ENCODE data around the gene WDR18. TPM values are rescaled to one million over a fixed set of nuclear protein-coding genes. Genes with fewer than 3 reads are reported as not detected.

WDR18 gene
- total RNA-seq: 10 to 100 TPM; 45.1 to 54.3 TPM

GRCh38 chr19:984165-984967, at the start of gene WDR18:
Gene WDR18, plus strand, starts transcription at chr19:984345. Its CDS starts 9 bp downstream, at chr19:984354.
- Mint-ChIP-seq H3K9me3 (no peaks in the 10 kb centered on the region), H3K4me3 (peak within 1 kb of the TSS; percentile 94), H3K36me3 (peaks cover 2% of the 10 kb centered on the region), H3K27ac (peak within 1 kb of the TSS; percentile 90), H3K4me1 (peaks cover 8% of the 10 kb centered on the region), H3K27me3 (no peaks in the 10 kb centered on the region)
- POLR2A ChIA-PET: interaction anchor here (0.6 to 2.0 kb wide), 25 partner anchors 10 to 1101 kb away, joined by 3 to 13 read pairs (median 5); partner anchors contain the start of genes CFD, GPX4 and RNU6-2
- DNase-seq (peak; percentile 92), ATAC-seq (ENCODE audit: low read depth) (peak; percentile 86)

- ATAC-seq (ENCODE audit: low read depth) (no peak), DNase-seq (no peak)
- Mint-ChIP-seq H3K9me3 (no peaks in the 10 kb centered on the region), H3K4me3 (no peak overlapping the region), H3K27ac (no peak overlapping the region), H3K36me3 (peaks cover 25% of the 10 kb centered on the region), H3K27me3 (peaks cover 10% of the 10 kb centered on the region), H3K4me1 (peaks cover 21% of the 10 kb centered on the region)
- POLR2A ChIA-PET: no interaction called here
Observed at GRCh38 chr19:934865-935479, 49.2 kb upstream of the WDR18 start.

- DNase-seq: no peak
- peaks cover 21% of the 10 kb centered on the region for H3K36me3 Mint-ChIP-seq
- H3K9me3 Mint-ChIP-seq: no peaks in the 10 kb centered on the region
- H3K4me3 Mint-ChIP-seq: no peak overlapping the region
- H3K27ac Mint-ChIP-seq: no peak overlapping the region
- peaks cover 14% of the 10 kb centered on the region for H3K27me3 Mint-ChIP-seq
- peaks cover 26% of the 10 kb centered on the region for H3K4me1 Mint-ChIP-seq
- POLR2A ChIA-PET: no interaction called here
- ATAC-seq (ENCODE audit: low read depth): no peak
Observed at GRCh38 chr19:936175-936546, 48.0 kb upstream of the WDR18 start.

DNA sequence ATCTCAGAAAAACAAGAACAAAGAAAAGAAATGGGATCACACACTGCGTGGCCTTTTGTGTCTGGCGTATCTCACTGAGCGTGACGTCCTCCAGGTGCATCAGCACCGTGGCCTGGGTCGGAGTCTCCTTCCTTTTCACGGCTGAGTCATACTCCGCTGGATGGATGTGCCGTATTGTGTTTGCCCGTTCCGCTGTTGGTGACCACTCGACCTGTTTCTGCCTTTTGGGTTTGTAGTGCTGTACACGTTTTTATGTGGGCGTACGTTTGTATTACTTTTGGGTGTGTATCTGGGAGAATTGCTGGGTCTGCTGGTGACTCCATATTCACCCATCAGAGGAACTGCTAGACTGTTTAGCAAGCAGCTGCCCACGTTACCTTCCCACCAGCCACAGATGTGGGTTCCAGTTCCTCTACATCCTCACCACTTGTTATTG, 46.9 kb upstream of the WDR18 start:
- peaks cover 25% of the 10 kb centered on the region for H3K36me3 Mint-ChIP-seq
- peak; percentile 68 for DNase-seq
- peak; percentile 63 for ATAC-seq (ENCODE audit: low read depth)
- H3K4me3 Mint-ChIP-seq: peak overlapping the region; percentile 73
- H3K27ac Mint-ChIP-seq: peak overlapping the region; percentile 68
- peaks cover 28% of the 10 kb centered on the region for H3K4me1 Mint-ChIP-seq
- peaks cover 20% of the 10 kb centered on the region for H3K27me3 Mint-ChIP-seq
- no peaks in the 10 kb centered on the region for H3K9me3 Mint-ChIP-seq
- POLR2A ChIA-PET: interaction anchor here (0.7 to 1.4 kb wide), 3 partner anchors 10 to 193 kb away, joined by 3 to 6 read pairs (median 3); no protein-coding TSS in a partner anchor

DNA sequence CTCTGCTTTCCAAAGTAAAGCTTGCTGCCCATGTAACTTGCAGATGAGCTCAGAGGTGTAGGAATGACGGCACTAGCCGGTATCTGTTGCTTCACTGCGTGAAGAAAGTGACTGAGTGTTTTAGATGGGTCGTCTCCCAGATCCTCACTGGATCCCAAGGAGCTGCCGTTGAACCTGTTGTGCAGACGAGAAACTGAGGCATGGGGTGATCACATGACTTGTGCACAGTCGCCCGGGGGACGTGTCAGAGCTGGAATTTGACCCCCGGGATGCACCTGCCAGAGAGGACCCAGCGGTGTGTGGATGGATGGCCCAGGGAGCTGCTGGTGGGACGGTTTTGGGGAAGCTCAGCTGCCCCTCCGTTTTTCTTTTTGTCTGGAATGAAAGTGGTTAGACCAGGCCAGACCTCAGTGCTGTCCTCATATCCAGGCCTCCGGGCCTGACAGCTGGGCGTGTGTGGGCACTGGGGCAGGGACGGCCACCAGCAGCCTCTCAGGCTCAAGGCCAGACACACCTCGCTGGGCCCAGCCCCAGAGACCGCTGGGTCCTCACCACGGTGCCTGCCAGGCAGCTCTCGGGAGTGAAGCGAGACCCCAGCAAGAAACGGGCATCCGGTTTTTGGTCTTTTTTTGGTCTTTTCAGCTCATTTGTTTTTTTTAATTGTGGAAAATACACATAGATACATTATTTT, 45.8 kb upstream of the WDR18 start:
- H3K9me3 Mint-ChIP-seq: no peaks in the 10 kb centered on the region
- POLR2A ChIA-PET: interaction anchor here (1.0 to 1.4 kb wide), 3 partner anchors 13 to 192 kb away, joined by 3 to 6 read pairs (median 3); no protein-coding TSS in a partner anchor
- ATAC-seq (ENCODE audit: low read depth) (no peak), DNase-seq (no peak)
- peaks cover 23% of the 10 kb centered on the region for H3K4me1 Mint-ChIP-seq
- peaks cover 25% of the 10 kb centered on the region for H3K36me3 Mint-ChIP-seq
- no peak overlapping the region for H3K27ac Mint-ChIP-seq
- peaks cover 20% of the 10 kb centered on the region for H3K27me3 Mint-ChIP-seq
- H3K4me3 Mint-ChIP-seq: no peak overlapping the region

GRCh38 chr19:939439-939838, 44.7 kb upstream of the WDR18 start:
- no peak overlapping the region for H3K4me3 Mint-ChIP-seq
- no peak for ATAC-seq (ENCODE audit: low read depth)

DNA sequence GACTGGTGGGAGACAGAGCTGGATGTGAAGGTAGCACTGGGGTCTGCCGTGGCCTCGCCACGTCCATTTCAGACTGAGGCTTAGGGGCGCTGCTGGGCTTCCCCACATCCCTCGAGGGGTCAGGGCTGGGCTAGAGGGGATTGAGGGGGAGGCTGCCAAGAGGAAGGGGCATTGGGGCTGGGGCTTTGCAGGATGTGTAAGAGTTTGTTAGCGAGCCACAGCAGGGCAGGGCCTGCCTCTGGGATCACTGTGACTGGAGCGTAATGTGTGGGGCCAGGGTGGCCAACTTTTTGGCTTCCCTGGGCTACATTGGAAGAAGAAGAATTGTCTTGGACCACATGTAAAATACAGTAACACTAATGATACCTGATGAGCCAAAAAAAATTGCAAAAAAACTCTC, 44.2 kb upstream of the WDR18 start:
- H3K27me3 Mint-ChIP-seq: peaks cover 20% of the 10 kb centered on the region
- no peak overlapping the region for H3K27ac Mint-ChIP-seq

More at GRCh38 chr19:939439-939838, 44.7 kb upstream of the WDR18 start:
- DNase-seq: no peak
- H3K4me1 Mint-ChIP-seq: peaks cover 23% of the 10 kb centered on the region
- H3K9me3 Mint-ChIP-seq: no peaks in the 10 kb centered on the region
- peaks cover 25% of the 10 kb centered on the region for H3K36me3 Mint-ChIP-seq
- POLR2A ChIA-PET: interaction anchor here (1.1 kb wide), 1 partner anchor 143 kb away, joined by 3 read pairs; no protein-coding TSS in a partner anchor
- peaks cover 20% of the 10 kb centered on the region for H3K27me3 Mint-ChIP-seq
- no peak overlapping the region for H3K27ac Mint-ChIP-seq

DNA sequence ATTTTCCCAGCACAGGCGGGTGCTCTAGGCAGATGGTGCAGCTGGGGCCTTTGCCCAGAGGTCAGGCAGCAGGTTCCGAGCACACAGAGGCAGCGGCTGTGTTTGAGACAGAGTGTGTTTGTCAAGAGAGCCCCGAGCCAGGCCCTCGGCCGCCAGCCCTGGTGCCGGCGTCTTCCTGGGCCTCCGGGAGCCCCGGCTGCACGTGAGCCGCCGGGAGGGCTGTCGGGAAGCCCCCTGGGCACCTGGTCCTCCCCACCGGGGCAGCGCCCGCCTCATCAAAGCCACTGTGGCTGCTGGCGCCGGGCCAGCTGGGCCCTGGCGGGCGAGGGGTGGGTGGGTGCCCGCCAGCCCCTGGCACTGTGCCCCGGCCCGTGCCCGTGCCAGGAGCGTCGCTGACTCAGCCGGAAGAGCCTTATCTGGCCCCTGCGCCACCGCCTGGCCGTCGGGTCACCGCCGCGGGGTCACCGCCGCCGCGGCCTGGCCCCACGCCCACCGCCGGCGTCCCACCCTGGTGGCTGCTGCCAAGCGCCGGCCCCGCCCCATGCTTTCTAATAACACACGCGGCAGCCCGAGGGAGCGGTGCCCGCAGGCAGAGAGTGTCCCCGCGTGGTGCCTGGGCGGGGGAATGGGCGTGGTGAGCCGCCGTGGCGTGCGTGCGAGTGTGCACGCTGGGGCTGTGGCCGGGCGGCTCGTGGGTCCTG, 43.4 kb upstream of the WDR18 start:
- ATAC-seq (ENCODE audit: low read depth) (peak; percentile 31), DNase-seq (peak; percentile 64)
- Mint-ChIP-seq H3K27me3 (peaks cover 17% of the 10 kb centered on the region), H3K9me3 (no peaks in the 10 kb centered on the region), H3K36me3 (peaks cover 25% of the 10 kb centered on the region), H3K4me3 (peak overlapping the region; percentile 61), H3K27ac (peak overlapping the region; percentile 42), H3K4me1 (peaks cover 23% of the 10 kb centered on the region)
- POLR2A ChIA-PET: interaction anchor here (1.5 kb wide), 1 partner anchor 43 kb away, joined by 3 read pairs; the partner anchor contains the start of gene WDR18

More for the DNA sequence above, 44.2 kb upstream of the WDR18 start:
- Mint-ChIP-seq H3K4me3 (peak overlapping the region; percentile 61), H3K9me3 (no peaks in the 10 kb centered on the region), H3K36me3 (peaks cover 25% of the 10 kb centered on the region), H3K4me1 (peaks cover 23% of the 10 kb centered on the region)
- DNase-seq (no peak), ATAC-seq (ENCODE audit: low read depth) (no peak)
- POLR2A ChIA-PET: no interaction called here

GRCh38 chr19:941292-942132, 42.6 kb upstream of the WDR18 start:
- Mint-ChIP-seq H3K36me3 (peaks cover 25% of the 10 kb centered on the region), H3K9me3 (no peaks in the 10 kb centered on the region), H3K27ac (no peak overlapping the region), H3K27me3 (peaks cover 17% of the 10 kb centered on the region), H3K4me3 (peak overlapping the region; percentile 60), H3K4me1 (peaks cover 23% of the 10 kb centered on the region)
- ATAC-seq (ENCODE audit: low read depth) (no peak), DNase-seq (no peak)
- POLR2A ChIA-PET: interaction anchor here (1.5 kb wide), 1 partner anchor 42 kb away, joined by 3 read pairs; the partner anchor contains the start of gene WDR18

DNA sequence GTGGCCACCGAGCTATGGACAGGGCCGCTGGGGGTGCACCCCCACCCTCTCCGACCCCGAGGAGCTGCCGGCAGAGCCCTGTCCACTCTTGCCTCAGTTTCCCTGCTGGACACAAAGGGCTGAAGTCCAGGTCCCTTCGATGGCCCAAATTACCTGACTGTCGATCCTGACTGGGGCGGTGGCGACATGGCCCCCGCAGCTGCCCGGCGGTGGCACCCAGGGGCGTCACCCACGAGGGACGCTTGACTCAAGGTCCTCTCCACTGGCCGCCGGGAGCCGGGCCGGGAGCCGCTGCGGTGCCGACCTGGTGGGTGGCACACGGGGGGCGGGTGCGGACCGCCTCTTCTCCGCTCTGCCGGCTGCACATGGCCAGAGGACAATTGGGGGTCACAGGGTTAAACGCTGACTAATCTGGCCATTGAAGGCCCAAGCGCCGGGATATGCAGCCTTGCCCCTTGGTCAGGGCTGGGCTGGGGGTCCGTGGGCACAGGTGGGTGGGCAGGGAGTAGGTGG, 42.0 kb upstream of the WDR18 start:
- peaks cover 23% of the 10 kb centered on the region for H3K36me3 Mint-ChIP-seq
- H3K27ac Mint-ChIP-seq: no peak overlapping the region
- H3K4me1 Mint-ChIP-seq: peaks cover 20% of the 10 kb centered on the region
- H3K9me3 Mint-ChIP-seq: no peaks in the 10 kb centered on the region
- no peak for ATAC-seq (ENCODE audit: low read depth)
- H3K27me3 Mint-ChIP-seq: peaks cover 17% of the 10 kb centered on the region
- POLR2A ChIA-PET: interaction anchor here (1.0 to 1.5 kb wide), 2 partner anchors 42 to 78 kb away, joined by 3 read pairs; partner anchors contain the start of gene WDR18
- no peak for DNase-seq
- no peak overlapping the region for H3K4me3 Mint-ChIP-seq

DNA sequence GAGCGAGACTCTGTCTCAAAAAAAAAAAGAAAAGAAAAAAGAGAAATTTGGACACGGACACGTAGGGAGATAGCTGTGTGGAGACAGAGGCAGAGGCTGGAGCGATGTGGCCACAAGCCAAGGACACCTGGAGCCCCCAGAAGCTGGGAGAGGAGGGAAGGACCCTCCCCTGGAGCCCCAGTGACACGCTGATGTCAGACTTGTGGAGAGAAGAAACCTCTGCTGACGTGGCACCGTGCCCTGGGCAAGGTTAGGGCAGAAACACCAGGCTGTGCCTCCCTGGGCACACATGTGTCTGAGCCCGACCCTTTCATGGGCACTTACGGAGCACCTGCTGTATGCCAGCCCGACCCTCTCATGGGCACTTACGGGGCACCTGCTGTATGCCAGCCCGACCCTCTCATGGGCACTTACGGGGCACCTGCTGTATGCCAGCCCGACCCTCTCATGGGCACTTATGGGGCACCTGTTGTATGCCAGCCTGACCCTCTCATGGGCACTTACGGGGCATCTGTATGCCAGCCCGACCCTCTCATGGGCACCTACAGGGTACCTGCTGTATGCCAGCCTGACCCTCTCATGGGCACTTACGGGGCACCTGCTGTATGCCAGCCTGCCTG, 40.5 kb upstream of the WDR18 start:
- H3K36me3 Mint-ChIP-seq: peaks cover 20% of the 10 kb centered on the region
- POLR2A ChIA-PET: interaction anchor here (1.0 kb wide), 1 partner anchor 76 kb away, joined by 3 read pairs; no protein-coding TSS in a partner anchor
- DNase-seq (no peak), ATAC-seq (ENCODE audit: low read depth) (no peak)
- peaks cover 17% of the 10 kb centered on the region for H3K27me3 Mint-ChIP-seq
- no peak overlapping the region for H3K4me3 Mint-ChIP-seq
- H3K4me1 Mint-ChIP-seq: peaks cover 11% of the 10 kb centered on the region
- no peaks in the 10 kb centered on the region for H3K9me3 Mint-ChIP-seq
- no peak overlapping the region for H3K27ac Mint-ChIP-seq
